ENCODE results near the gene KCTD2. TPM values are rescaled to one million over a fixed set of nuclear protein-coding genes. Genes with fewer than 3 reads are reported as not detected.
A peak's percentile ranks its signal among the peaks of the same experiment; 100 is the strongest.

The KCTD2 gene
- total and polyA plus RNA-seq, 2 of the 13 experiments (the other 11 are each of a cell fraction or from before 2014, with no cell fraction given) = 28.3 to 32.6 TPM

DNA sequence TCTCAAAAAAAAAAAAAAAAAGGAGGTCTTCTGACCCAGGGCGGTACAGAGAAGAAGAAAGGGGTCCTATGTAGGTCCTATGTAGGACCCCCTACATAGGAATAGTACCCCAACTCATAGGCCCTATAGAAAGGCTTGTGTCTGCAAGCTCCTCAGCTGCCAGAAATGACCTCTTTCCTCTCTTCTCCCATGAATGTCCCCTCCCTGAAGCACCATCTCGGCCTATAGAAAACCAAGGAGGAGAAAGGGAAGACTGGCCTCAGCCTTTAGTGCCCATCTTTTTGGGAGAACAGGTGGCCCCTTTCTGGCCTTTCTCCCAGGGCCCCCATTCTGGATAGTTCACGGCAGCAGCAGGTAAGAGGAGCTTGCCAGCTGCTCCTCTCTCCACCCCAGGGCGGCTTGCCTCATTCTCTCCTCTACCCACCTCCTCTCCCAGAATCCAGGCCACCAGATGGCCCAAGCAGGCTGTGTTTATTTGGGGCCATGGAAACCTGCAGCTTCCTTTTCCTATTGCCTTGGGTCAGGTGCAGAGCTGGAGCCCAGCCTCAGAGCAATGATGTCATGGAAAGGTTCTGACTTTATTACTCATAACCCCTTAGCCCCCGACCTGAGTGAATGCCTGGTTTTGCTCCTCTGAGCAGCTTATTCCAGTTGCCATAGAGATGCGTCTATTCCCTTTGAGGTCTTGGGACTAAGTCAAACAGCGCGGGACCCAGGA lies 36.2 kb upstream of the KCTD2 start:
- BruUV-seq (replicated peaks) = no TSS peak
- Histone ChIP-seq H3K79me2 (ENCODE audit: insufficient read depth, low read length) (peaks cover 14% of the 10 kb centered on the region), H3K9ac (ENCODE audit: insufficient read depth, low read depth, low read length) (no peak overlapping the region), H3K27me3 (ENCODE audit: control insufficient read depth in 1 of 2, insufficient read depth in 2 of 2, low read length in 2 of 2) (no peaks in the 10 kb centered on the region; a peak in 2 of 5 replicates), H2AFZ (ENCODE audit: low read length) (no peak overlapping the region), H3K4me2 (ENCODE audit: low read depth, low read length) (peak overlapping the region; percentile 94), H3K27ac (ENCODE audit: extremely low read length, insufficient read depth, low read length) (no peak overlapping the region), H4K20me1 (ENCODE audit: insufficient read depth, low read length) (no peaks in the 10 kb centered on the region), H3K4me3 (replicated peaks in 1 of 3; ENCODE audit: insufficient read depth in 1 of 3, low read depth in 2 of 3, low read length in 3 of 3) (peak overlapping the region in 1 of 3 experiments; percentile 96; a peak in 1 of 6 replicates), H3K9me3 (ENCODE audit: low read length) (no peaks in the 10 kb centered on the region), H3K36me3 (replicated peaks in 1 of 2; ENCODE audit: control insufficient read depth in 1 of 2, insufficient read depth in 2 of 2, low read length in 2 of 2) (peaks cover 0 to 3% of the 10 kb centered on the region in 2 experiments; a peak in 1 of 5 replicates), H3K4me1 (ENCODE audit: insufficient read depth, low read length) (peaks cover 28% of the 10 kb centered on the region)
- no peak for ATAC-seq
- intact Hi-C loops (cut with micrococcal nuclease; ENCODE audit: unreplicated experiment) = no loop called here
- in situ Hi-C loops (cut with HindIII; ENCODE audit: extremely low pct_ligation_motif_present, low pct_unique_long_range_greater_than_20kb) = no loop called here
- 55% methylated on average over 8 of the region's 8 CpGs for WGBS (ENCODE audit: low lambda C conversion rate)
- DNase-seq (ENCODE audit: low spot score) = peak; percentile 68
- CTCF ChIA-PET (ENCODE audit: low intra/inter-chr PET ratio, low total read pairs) = no interaction called here
- POLR2A ChIA-PET = interaction anchor here (0.6 to 4.3 kb wide), 14 partner anchors 14 to 383 kb away, joined by 3 to 94 read pairs (median 16); partner anchors contain the start of genes CDR2L, HID1 and NUP85
- no peak for FAIRE-seq
- TF ChIP-seq ZFP36L1 (CRISPR knock-in tag; IDR thresholded peaks at IDR 0.05) = no peak
- no peak for TF ChIP-seq MAZ (IDR thresholded peaks at IDR 0.05; ENCODE audit: borderline replicate concordance, low read depth, low read length)
- TF ChIP-seq MAZ (CRISPR knock-in tag; IDR thresholded peaks at IDR 0.05; ENCODE audit: low read depth) = no peak
- no peak for TF ChIP-seq SRSF9 (IDR thresholded peaks at IDR 0.05; ENCODE audit: borderline replicate concordance, insufficient read depth, low read depth, low read length, poor library complexity, severe bottlenecking)
- TF ChIP-seq SETDB1 (CRISPR knock-in tag; IDR thresholded peaks at IDR 0.05; ENCODE audit: borderline replicate concordance) = no peak
- TF ChIP-seq ZNF441 (CRISPR knock-in tag; IDR thresholded peaks at IDR 0.05; ENCODE audit: borderline replicate concordance) = no peak
- no peak for TF ChIP-seq ZFP36L2 (CRISPR knock-in tag; IDR thresholded peaks at IDR 0.05)
- TF ChIP-seq ZFP82 (CRISPR knock-in tag; IDR thresholded peaks at IDR 0.05; ENCODE audit: borderline replicate concordance) = no peak
- TF ChIP-seq ZNF605 (CRISPR knock-in tag; IDR thresholded peaks at IDR 0.05) = 0 out of 2 replicates have a peak, but pooled peaks have one; percentile 31
- TF ChIP-seq ZNF354B (CRISPR knock-in tag; IDR thresholded peaks at IDR 0.05) = 0 out of 2 replicates have a peak, but pooled peaks have one; percentile 48
- peak; percentile 61 for TF ChIP-seq STAG1 (CRISPR knock-in tag; IDR thresholded peaks at IDR 0.05)
- TF ChIP-seq, protein P1, sequence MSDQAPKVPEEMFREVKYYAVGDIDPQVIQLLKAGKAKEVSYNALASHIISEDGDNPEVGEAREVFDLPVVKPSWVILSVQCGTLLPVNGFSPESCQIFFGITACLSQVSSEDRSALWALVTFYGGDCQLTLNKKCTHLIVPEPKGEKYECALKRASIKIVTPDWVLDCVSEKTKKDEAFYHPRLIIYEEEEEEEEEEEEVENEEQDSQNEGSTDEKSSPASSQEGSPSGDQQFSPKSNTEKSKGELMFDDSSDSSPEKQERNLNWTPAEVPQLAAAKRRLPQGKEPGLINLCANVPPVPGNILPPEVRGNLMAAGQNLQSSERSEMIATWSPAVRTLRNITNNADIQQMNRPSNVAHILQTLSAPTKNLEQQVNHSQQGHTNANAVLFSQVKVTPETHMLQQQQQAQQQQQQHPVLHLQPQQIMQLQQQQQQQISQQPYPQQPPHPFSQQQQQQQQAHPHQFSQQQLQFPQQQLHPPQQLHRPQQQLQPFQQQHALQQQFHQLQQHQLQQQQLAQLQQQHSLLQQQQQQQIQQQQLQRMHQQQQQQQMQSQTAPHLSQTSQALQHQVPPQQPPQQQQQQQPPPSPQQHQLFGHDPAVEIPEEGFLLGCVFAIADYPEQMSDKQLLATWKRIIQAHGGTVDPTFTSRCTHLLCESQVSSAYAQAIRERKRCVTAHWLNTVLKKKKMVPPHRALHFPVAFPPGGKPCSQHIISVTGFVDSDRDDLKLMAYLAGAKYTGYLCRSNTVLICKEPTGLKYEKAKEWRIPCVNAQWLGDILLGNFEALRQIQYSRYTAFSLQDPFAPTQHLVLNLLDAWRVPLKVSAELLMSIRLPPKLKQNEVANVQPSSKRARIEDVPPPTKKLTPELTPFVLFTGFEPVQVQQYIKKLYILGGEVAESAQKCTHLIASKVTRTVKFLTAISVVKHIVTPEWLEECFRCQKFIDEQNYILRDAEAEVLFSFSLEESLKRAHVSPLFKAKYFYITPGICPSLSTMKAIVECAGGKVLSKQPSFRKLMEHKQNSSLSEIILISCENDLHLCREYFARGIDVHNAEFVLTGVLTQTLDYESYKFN (CRISPR knock-in tag; conservative IDR thresholded peaks at IDR 0.05) = no peak
- TF ChIP-seq, protein P2, sequence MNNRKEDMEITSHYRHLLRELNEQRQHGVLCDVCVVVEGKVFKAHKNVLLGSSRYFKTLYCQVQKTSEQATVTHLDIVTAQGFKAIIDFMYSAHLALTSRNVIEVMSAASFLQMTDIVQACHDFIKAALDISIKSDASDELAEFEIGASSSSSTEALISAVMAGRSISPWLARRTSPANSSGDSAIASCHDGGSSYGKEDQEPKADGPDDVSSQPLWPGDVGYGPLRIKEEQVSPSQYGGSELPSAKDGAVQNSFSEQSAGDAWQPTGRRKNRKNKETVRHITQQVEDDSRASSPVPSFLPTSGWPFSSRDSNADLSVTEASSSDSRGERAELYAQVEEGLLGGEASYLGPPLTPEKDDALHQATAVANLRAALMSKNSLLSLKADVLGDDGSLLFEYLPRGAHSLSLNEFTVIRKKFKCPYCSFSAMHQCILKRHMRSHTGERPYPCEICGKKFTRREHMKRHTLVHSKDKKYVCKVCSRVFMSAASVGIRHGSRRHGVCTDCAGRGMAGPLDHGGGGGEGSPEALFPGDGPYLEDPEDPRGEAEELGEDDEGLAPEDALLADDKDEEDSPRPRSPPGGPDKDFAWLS (CRISPR knock-in tag; IDR thresholded peaks at IDR 0.05; ENCODE audit: borderline replicate concordance) = no peak
- TF ChIP-seq ZNF510 (CRISPR knock-in tag; IDR thresholded peaks at IDR 0.05; ENCODE audit: low read depth) = no peak
- TF ChIP-seq PRMT3 (CRISPR knock-in tag; IDR thresholded peaks at IDR 0.05; ENCODE audit: borderline replicate concordance, low read depth) = no peak
- no peak for TF ChIP-seq FOXO1 (CRISPR knock-in tag; IDR thresholded peaks at IDR 0.05)
- TF ChIP-seq BORCS8-MEF2B (CRISPR knock-in tag; IDR thresholded peaks at IDR 0.05) = no peak

All from HepG2 (cell line).